NB4 (cell line): ENCODE results near the gene AMOTL2.

ENCODE experiments used
- DNase-seq: peaks from one replicate; pipeline ENCODE4 v3.0.0; 2010; ENCODE audit warnings: low read depth
- H3K4me3 ChIP-seq: one replicate; pipeline ENCODE4 v1.5.1; 2011; ENCODE audit warnings: mild to moderate bottlenecking, low read depth, low read length, moderate library complexity
- CTCF ChIP-seq: IDR thresholded peaks from one replicate; pipeline ENCODE4 v1.5.1; 2012; ENCODE audit warnings: low read depth, low read length
- MAX ChIP-seq: IDR thresholded peaks from 2 replicates; pipeline ENCODE4 v1.6.1; 2011; ENCODE audit warnings: low read depth, low read length
- MYC ChIP-seq: IDR thresholded peaks from 2 replicates; pipeline ENCODE4 v1.6.1; 2011; ENCODE audit warnings: low read depth, low read length
- POLR2A ChIP-seq: IDR thresholded peaks from 2 replicates; pipeline ENCODE4 v1.6.1; 2011; ENCODE audit warnings: mild to moderate bottlenecking; ENCODE audit not compliant: insufficient read length; ENCODE audit errors: extremely low read depth

The AMOTL2 gene

GRCh38 chr3:134374105-134374790 lies at the start of gene AMOTL2:
Gene AMOTL2, minus strand, starts transcription at chr3:134374447. Its CDS starts 3,014 bp downstream, at chr3:134371433.
- TF ChIP-seq CTCF: no peak
- TF ChIP-seq MAX: no peak
- no peak for TF ChIP-seq MYC
- TF ChIP-seq POLR2A: no peak
- peak; percentile 74 for DNase-seq
- no peak within 1 kb of the TSS for H3K4me3 ChIP-seq

- H3K4me3 ChIP-seq: no peak overlapping the region
- TF ChIP-seq CTCF (no peak), MYC (no peak), POLR2A (no peak), MAX (no peak)
- no peak for DNase-seq
Measured at GRCh38 chr3:134423153-134423552, 48.9 kb upstream of the AMOTL2 start.

- H3K4me3 ChIP-seq: no peak overlapping the region
- TF ChIP-seq MYC (no peak), MAX (no peak), POLR2A (no peak), CTCF (no peak)
- no peak for DNase-seq
Measured at GRCh38 chr3:134419960-134420321, 45.7 kb upstream of the AMOTL2 start.

GRCh38 chr3:134419214-134419959 lies 45.1 kb upstream of the AMOTL2 start:
- no peak overlapping the region for H3K4me3 ChIP-seq
- no peak for TF ChIP-seq POLR2A
- no peak for TF ChIP-seq CTCF
- TF ChIP-seq MAX: no peak
- DNase-seq: no peak

- no peak for TF ChIP-seq MYC
- no peak for TF ChIP-seq MAX
- no peak for TF ChIP-seq CTCF
- TF ChIP-seq POLR2A: no peak
- no peak overlapping the region for H3K4me3 ChIP-seq
- DNase-seq: no peak
Measured at GRCh38 chr3:134409041-134409440, 34.8 kb upstream of the AMOTL2 start.
